ENCODE results near the gene CDK13.

DNA sequence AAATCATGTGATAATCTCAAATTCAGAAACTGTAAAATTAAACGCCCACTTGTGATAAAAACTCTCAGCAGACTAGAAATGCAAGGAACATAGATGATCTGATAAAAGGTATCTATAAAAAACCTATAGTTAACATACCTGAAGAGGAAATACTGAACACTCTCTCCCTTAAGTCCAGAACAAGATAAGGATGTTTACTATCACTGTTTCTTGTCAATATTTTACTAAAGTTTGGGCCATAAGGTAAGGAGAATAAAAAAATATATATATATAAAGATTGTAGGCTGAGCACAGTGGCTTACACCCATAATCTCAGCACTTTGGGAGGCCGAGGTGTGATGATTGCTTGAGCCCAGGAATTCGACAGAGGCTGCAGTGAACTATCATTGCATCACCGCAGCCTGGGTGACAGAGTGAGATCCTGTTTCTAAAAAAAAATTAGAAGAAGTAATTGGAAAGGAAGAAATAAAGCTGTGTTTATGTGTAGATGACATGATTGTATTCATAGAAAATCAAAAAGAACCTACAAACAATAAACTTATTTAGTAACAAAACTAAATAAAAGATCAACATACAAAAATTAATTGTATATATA lies 155.9 kb downstream of the CDK13 start:
- TF ChIP-seq, protein P1, sequence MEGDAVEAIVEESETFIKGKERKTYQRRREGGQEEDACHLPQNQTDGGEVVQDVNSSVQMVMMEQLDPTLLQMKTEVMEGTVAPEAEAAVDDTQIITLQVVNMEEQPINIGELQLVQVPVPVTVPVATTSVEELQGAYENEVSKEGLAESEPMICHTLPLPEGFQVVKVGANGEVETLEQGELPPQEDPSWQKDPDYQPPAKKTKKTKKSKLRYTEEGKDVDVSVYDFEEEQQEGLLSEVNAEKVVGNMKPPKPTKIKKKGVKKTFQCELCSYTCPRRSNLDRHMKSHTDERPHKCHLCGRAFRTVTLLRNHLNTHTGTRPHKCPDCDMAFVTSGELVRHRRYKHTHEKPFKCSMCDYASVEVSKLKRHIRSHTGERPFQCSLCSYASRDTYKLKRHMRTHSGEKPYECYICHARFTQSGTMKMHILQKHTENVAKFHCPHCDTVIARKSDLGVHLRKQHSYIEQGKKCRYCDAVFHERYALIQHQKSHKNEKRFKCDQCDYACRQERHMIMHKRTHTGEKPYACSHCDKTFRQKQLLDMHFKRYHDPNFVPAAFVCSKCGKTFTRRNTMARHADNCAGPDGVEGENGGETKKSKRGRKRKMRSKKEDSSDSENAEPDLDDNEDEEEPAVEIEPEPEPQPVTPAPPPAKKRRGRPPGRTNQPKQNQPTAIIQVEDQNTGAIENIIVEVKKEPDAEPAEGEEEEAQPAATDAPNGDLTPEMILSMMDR (IDR thresholded peaks at IDR 0.05) = no peak
- TF ChIP-seq POLR2A (IDR thresholded peaks at IDR 0.05) (no peak), POLR2AphosphoS5 (IDR thresholded peaks at IDR 0.05; ENCODE audit: insufficient read depth in 1 of 2, low read depth in 1 of 2) (no peak)

Measured in vagina (tissue), 2 donors.